Chondrocyte (in vitro differentiated cells): ENCODE data around the gene PPP2R2D. TPM values are rescaled to one million over a fixed set of nuclear protein-coding genes. Genes with fewer than 3 reads are reported as not detected.

Experiments
- DNase-seq: peaks from one replicate; pipeline ENCODE4 v3.0.0; 2021; ENCODE audit warnings: mixed read lengths, low spot score
- H3K27ac Mint-ChIP-seq: one replicate; pipeline ENCODE4 v1.8.0; 2021; ENCODE audit warnings: mild to moderate bottlenecking, moderate library complexity, mixed read lengths; ENCODE audit not compliant: unreplicated experiment
- H3K27me3 Mint-ChIP-seq: 2 replicates; pipeline ENCODE4 v1.8.0; 2021; ENCODE audit warnings: low read depth, mixed read lengths
- H3K36me3 Mint-ChIP-seq: 2 replicates; pipeline ENCODE4 v1.8.0; 2021; ENCODE audit warnings: low read depth, mixed read lengths
- H3K4me1 Mint-ChIP-seq: 2 replicates; pipeline ENCODE4 v1.8.0; 2021; ENCODE audit warnings: low read depth, mild to moderate bottlenecking, mixed read lengths
- H3K4me3 Mint-ChIP-seq: one replicate; pipeline ENCODE4 v1.8.0; 2021; ENCODE audit warnings: mild to moderate bottlenecking, moderate library complexity, mixed read lengths; ENCODE audit not compliant: unreplicated experiment
- H3K9me3 Mint-ChIP-seq: 2 replicates; pipeline ENCODE4 v1.8.0; 2021; ENCODE audit warnings: low read depth, mixed read lengths
- CTCF ChIP-seq: fragments of 200-600 bp; sonication (generic); IDR thresholded peaks from 2 replicates; pipeline ENCODE4 v1.5.0; 2021; ENCODE audit warnings: antibody characterized with exemption, mild to moderate bottlenecking, moderate library complexity
- total RNA-seq: library from RNA; stranded (reverse); gene quantifications from 3 replicates; pipeline ENCODE4 v1.2.1, GENCODE V29; 2021

The PPP2R2D gene
- total RNA-seq, 1 donor from 2014 or later = 24.3 TPM

- Mint-ChIP-seq H3K27me3 (peaks cover 26% of the 10 kb centered on the region), H3K36me3 (no peaks in the 10 kb centered on the region), H3K27ac (no peak overlapping the region), H3K4me3 (no peak overlapping the region), H3K4me1 (no peaks in the 10 kb centered on the region), H3K9me3 (no peaks in the 10 kb centered on the region)
- DNase-seq = peak; percentile 86
- no peak for TF ChIP-seq CTCF
Observed at GRCh38 chr10:131891929-131892805, 8.6 kb upstream of the PPP2R2D start.

GRCh38 chr10:131892806-131893675 is 7.8 kb upstream of the PPP2R2D start:
- Mint-ChIP-seq H3K27me3 (peaks cover 27% of the 10 kb centered on the region), H3K4me3 (no peak overlapping the region), H3K36me3 (no peaks in the 10 kb centered on the region), H3K27ac (no peak overlapping the region), H3K9me3 (no peaks in the 10 kb centered on the region), H3K4me1 (no peaks in the 10 kb centered on the region)
- no peak for TF ChIP-seq CTCF
- DNase-seq = peak; percentile 66

- DNase-seq = peak; percentile 61
- Mint-ChIP-seq H3K4me1 (peaks cover 3% of the 10 kb centered on the region), H3K36me3 (no peaks in the 10 kb centered on the region), H3K4me3 (no peak overlapping the region), H3K27me3 (peaks cover 42% of the 10 kb centered on the region), H3K27ac (no peak overlapping the region), H3K9me3 (no peaks in the 10 kb centered on the region)
- no peak for TF ChIP-seq CTCF
Observed at GRCh38 chr10:131895116-131895515, 5.7 kb upstream of the PPP2R2D start.

GRCh38 chr10:131896403-131896802 is 4.4 kb upstream of the PPP2R2D start:
- H3K4me3 Mint-ChIP-seq = no peak overlapping the region
- peaks cover 40% of the 10 kb centered on the region for H3K27me3 Mint-ChIP-seq
- H3K27ac Mint-ChIP-seq = no peak overlapping the region
- H3K4me1 Mint-ChIP-seq = peaks cover 3% of the 10 kb centered on the region
- TF ChIP-seq CTCF = no peak
- DNase-seq = peak; percentile 19
- H3K9me3 Mint-ChIP-seq = no peaks in the 10 kb centered on the region
- no peaks in the 10 kb centered on the region for H3K36me3 Mint-ChIP-seq

- Mint-ChIP-seq H3K27ac (no peak overlapping the region), H3K9me3 (no peaks in the 10 kb centered on the region), H3K27me3 (peaks cover 34% of the 10 kb centered on the region), H3K36me3 (no peaks in the 10 kb centered on the region), H3K4me1 (peaks cover 11% of the 10 kb centered on the region), H3K4me3 (no peak overlapping the region)
- DNase-seq = peak; percentile 59
- no peak for TF ChIP-seq CTCF
Observed at GRCh38 chr10:131897297-131897899, 3.4 kb upstream of the PPP2R2D start.
